ENCODE results near the gene WNT9A.

Gene WNT9A

DNA sequence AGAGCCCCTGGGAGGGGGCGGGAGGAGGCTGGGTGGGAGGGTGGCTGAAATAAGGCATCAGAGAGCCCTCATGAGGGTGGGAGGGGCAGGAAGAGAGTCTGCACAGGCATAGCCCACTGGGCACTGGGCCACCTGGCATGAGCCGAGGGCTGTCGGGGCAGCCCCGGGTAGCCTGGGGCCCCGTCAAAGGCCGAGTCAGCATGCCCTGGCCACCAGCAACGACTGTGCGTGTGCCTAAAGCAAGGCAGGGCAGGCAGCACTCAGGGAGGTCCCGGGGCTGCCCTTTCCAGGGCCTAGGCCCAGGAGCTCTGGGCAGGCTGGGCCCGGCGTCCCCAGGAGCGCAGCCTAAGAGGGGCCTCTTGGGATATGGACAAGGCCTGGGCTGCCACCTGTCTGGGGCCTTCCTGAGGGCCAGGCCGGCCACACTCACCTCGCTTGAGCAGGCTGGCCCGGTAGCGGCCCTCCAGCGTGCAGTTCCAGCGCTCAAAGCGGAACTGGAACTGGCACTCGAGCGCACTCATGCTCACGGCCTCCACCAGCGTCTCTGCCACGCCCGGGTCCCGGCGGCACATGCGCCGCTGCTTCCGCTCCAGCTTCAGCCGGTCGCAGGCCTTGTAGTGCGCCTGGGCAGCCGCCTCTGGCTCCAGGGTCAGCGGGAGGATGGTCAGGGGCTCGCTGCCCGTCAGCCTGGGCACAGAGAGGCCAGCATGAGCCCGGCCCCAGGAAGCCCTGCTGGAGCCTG is 22.7 kb downstream of the WNT9A start:
- H3K4me1 ChIP-seq (ENCODE audit: insufficient read depth, low read length) = no peaks in the 10 kb centered on the region; the same call in 1 of the 2 replicates
- no peak overlapping the region for H3K27ac ChIP-seq (ENCODE audit: low read length)
- H3K4me3 ChIP-seq (ENCODE audit: low read length) = no peak overlapping the region
- H3K9me3 ChIP-seq (ENCODE audit: insufficient read depth, low read depth, low read length) = no peaks in the 10 kb centered on the region
- H3K36me3 ChIP-seq (ENCODE audit: insufficient read depth, low read depth, low read length) = no peaks in the 10 kb centered on the region
- no peak overlapping the region for H3K9ac ChIP-seq (ENCODE audit: low read depth, low read length)
- no peaks in the 10 kb centered on the region for H3K27me3 ChIP-seq (ENCODE audit: insufficient read depth, low read length)

DNA sequence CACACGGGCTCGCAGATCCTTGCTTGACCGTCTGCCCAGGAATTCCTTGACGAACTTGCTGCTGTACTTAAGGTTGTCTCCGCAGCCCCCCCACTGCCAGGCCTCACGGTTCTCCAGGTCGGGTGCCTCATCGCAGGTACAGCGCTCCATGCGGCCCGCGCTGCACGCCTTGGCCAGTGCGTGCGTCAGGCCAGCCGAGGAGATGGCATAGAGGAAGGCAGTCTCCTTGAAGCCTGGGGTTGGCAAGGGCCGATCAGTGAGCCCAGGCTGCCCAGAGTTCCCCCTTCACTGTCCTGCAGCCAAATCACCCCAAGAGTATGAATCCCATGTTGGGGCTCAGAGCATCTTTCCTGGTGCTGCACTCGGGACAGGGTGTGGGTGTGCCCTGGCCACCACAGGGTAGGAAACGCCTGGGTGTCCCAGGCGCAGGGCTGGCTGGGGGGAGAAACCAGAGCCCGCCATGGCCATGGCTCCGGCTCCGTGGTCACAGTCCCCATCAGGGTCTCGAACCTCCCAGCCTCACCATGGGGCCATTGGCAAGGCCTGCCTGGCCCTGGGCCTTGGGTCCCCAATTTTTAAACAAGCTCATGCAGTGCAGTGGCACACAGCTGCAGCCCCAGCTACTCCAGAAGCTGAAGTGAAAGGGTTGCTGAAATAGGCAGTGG is 23.4 kb downstream of the WNT9A start:
- Histone ChIP-seq H3K27me3 (ENCODE audit: insufficient read depth, low read length) (no peaks in the 10 kb centered on the region), H3K36me3 (ENCODE audit: insufficient read depth, low read depth, low read length) (no peaks in the 10 kb centered on the region), H3K9ac (ENCODE audit: low read depth, low read length) (no peak overlapping the region), H3K9me3 (ENCODE audit: insufficient read depth, low read depth, low read length) (no peaks in the 10 kb centered on the region), H3K27ac (ENCODE audit: low read length) (no peak overlapping the region), H3K4me3 (ENCODE audit: low read length) (no peak overlapping the region), H3K4me1 (ENCODE audit: insufficient read depth, low read length) (no peaks in the 10 kb centered on the region; the same call in 1 of the 2 replicates)

DNA sequence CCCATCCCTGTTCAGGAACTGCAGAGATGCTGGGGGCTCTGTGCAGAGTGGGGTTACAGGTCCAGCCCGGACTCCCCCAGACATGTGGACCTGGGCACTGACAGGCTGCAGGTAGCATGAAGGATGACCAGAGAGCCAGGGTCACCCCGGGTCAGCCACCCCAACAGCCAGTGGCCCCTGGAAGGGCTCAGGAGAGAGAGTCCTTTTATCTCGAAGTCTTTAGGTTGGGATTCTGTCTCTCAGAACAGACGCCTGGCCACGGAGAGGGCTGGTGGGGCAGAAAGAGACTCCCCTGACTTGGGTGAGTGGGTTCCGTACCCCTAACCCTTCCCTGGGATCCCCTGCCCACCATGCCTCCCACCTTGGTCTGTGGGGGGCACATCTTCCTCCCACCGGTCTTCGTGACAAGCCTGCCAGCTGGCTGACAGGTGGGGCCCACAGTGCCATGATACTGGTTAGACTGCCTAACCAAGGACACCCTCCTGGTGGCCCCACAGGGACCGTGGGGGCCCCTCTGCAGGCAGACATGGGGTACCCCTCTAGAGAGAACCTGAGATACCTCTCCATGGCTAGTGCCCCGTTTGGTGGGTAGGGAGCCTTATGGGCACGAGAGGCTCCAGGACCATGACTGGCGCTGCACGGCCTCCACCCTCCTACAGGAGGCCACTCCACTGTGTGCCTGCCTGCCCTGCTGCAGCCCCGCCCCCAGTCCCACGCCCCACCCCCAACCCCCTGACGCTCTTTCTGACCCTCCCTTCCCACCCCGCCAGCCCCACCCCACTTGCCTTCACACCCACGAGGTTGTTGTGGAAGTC is 24.2 kb downstream of the WNT9A start:
- H3K36me3 ChIP-seq (ENCODE audit: insufficient read depth, low read depth, low read length) = no peaks in the 10 kb centered on the region
- no peak overlapping the region for H3K4me3 ChIP-seq (ENCODE audit: low read length)
- no peak overlapping the region for H3K9ac ChIP-seq (ENCODE audit: low read depth, low read length)
- no peaks in the 10 kb centered on the region; the same call in 1 of the 2 replicates for H3K4me1 ChIP-seq (ENCODE audit: insufficient read depth, low read length)
- H3K27me3 ChIP-seq (ENCODE audit: insufficient read depth, low read length) = no peaks in the 10 kb centered on the region
- no peaks in the 10 kb centered on the region for H3K9me3 ChIP-seq (ENCODE audit: insufficient read depth, low read depth, low read length)
- no peak overlapping the region for H3K27ac ChIP-seq (ENCODE audit: low read length)

DNA sequence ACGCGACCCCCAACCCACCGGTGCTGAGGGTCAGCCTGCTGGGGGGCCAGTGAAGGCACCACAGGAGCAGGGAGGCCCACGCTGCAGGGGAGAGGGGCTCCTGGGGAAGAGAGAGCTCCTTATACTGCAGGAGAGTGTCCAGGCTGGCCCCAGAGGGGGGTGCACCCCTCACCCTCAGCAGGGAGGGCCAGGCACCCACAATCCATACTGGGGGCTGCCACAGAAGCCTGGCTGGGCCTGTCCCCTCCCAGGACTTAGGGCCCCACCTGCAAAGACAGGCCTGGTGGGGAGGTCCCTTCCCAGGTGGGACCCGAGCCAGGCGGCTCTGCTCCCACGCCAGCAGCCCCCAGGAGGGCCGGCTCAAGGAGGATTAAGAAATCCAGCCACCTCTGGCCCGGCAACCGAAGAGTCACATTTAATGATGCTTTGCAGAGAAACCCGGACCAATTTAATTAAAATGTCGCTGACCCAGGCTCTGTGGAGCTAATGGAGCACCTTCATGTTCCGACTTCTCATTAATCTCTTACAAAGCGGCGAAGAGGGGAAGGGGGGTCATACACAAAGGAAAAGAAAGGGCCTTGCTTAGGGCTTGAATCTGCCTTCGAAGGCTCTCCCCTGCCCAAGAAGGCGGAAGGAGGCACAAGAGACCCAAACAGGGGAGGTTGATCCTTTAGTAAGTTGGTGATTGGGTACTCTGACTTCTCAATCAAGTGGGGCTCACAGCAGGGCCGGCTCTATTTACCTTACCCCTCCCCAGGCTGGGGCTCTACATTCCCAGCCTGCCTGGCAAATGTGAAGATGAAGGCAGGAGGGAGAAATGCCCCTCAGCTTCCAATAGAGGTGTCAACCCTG is 25.0 kb downstream of the WNT9A start:
- no peak overlapping the region for H3K27ac ChIP-seq (ENCODE audit: low read length)
- H3K4me1 ChIP-seq (ENCODE audit: insufficient read depth, low read length) = no peaks in the 10 kb centered on the region; the same call in 1 of the 2 replicates
- no peaks in the 10 kb centered on the region for H3K27me3 ChIP-seq (ENCODE audit: insufficient read depth, low read length)
- H3K4me3 ChIP-seq (ENCODE audit: low read length) = no peak overlapping the region
- no peaks in the 10 kb centered on the region for H3K9me3 ChIP-seq (ENCODE audit: insufficient read depth, low read depth, low read length)
- H3K9ac ChIP-seq (ENCODE audit: low read depth, low read length) = no peak overlapping the region
- no peaks in the 10 kb centered on the region for H3K36me3 ChIP-seq (ENCODE audit: insufficient read depth, low read depth, low read length)

DNA sequence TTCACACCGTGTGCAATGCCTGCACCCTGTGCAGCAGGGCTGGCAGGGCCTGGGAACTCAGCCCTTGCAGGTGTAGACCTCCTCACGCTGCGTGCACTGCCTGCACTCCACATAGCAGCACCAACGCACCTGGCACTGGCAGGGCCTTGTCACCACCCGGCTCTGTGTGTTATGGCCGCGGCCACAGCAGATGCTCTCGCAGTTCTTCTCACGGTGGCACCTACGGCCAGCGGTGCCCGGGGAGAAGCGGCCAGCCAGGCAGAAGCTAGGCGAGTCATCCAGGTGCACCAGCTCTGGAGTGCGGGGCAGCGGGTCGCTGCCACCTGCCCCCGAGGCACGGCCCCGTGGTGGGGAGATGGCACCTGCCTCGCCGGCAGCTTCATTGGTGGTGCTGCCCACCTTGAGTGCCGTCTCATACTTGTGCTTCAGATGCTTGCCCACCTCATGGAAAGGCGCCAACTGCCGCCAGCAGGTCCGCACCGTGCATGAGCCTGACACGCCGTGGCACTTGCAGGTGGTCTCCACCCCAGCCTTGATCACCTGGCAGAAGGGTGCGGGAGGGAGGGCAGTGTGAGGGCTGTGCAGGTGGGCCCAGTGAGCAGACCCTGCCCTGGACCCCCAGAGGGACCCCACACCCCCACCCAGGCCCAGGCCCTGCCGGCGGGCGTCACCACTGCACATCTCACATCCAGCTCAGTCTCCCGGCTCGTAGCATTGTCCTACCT is 26.1 kb downstream of the WNT9A start:
- H3K9me3 ChIP-seq (ENCODE audit: insufficient read depth, low read depth, low read length) = no peaks in the 10 kb centered on the region
- H3K4me3 ChIP-seq (ENCODE audit: low read length) = no peak overlapping the region
- no peaks in the 10 kb centered on the region for H3K36me3 ChIP-seq (ENCODE audit: insufficient read depth, low read depth, low read length)
- H3K9ac ChIP-seq (ENCODE audit: low read depth, low read length) = no peak overlapping the region
- no peaks in the 10 kb centered on the region for H3K27me3 ChIP-seq (ENCODE audit: insufficient read depth, low read length)
- no peak overlapping the region for H3K27ac ChIP-seq (ENCODE audit: low read length)
- no peaks in the 10 kb centered on the region; the same call in none of the 2 replicates for H3K4me1 ChIP-seq (ENCODE audit: insufficient read depth, low read length)

DNA sequence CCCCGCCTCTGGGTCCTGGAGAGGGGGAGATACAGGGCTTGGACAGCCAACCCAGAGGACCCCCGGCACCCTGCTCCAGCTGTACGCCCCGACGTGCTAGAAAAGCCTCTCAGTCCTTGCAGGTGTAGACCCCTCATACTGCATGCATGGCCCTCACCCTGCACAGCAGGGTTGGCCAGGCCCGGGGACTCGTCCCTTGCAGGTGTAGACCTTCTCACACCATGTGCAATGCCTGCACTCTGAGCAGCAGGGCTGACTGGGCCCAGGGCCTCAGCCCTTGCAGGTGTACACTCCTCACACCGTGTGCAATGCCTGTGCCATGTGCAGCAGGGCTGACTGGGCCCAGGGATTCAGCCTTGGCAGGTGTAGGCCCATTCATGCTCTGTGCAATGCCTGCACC is 26.8 kb downstream of the WNT9A start:
- Histone ChIP-seq H3K27me3 (ENCODE audit: insufficient read depth, low read length) (no peaks in the 10 kb centered on the region), H3K27ac (ENCODE audit: low read length) (no peak overlapping the region), H3K4me1 (ENCODE audit: insufficient read depth, low read length) (peaks cover 4% of the 10 kb centered on the region), H3K9ac (ENCODE audit: low read depth, low read length) (no peak overlapping the region), H3K36me3 (ENCODE audit: insufficient read depth, low read depth, low read length) (no peaks in the 10 kb centered on the region), H3K4me3 (ENCODE audit: low read length) (no peak overlapping the region), H3K9me3 (ENCODE audit: insufficient read depth, low read depth, low read length) (no peaks in the 10 kb centered on the region)

DNA sequence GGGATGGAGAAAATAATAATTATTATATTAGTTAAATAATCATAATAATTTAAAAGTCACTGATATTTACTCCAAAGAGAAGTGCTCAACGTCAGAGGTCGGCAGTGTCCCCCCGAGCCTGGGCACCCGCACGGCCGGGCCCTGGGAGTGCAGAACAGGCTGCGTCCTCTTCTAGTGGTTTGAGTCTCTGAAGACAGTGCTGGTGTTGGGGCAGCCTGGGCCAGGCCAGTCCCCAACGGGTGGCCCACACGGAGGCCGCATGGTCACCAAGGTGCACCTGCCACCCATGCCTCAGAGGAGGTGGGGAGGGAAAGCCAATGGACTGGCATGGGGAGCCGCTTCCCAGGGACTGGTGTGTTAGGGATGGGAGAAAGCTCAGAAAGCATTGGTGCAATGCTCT is 27.3 kb downstream of the WNT9A start:
- Histone ChIP-seq H3K9me3 (ENCODE audit: insufficient read depth, low read depth, low read length) (no peaks in the 10 kb centered on the region), H3K36me3 (ENCODE audit: insufficient read depth, low read depth, low read length) (no peaks in the 10 kb centered on the region), H3K4me3 (ENCODE audit: low read length) (no peak overlapping the region), H3K27me3 (ENCODE audit: insufficient read depth, low read length) (no peaks in the 10 kb centered on the region), H3K4me1 (ENCODE audit: insufficient read depth, low read length) (peaks cover 7% of the 10 kb centered on the region), H3K27ac (ENCODE audit: low read length) (no peak overlapping the region), H3K9ac (ENCODE audit: low read depth, low read length) (no peak overlapping the region)

DNA sequence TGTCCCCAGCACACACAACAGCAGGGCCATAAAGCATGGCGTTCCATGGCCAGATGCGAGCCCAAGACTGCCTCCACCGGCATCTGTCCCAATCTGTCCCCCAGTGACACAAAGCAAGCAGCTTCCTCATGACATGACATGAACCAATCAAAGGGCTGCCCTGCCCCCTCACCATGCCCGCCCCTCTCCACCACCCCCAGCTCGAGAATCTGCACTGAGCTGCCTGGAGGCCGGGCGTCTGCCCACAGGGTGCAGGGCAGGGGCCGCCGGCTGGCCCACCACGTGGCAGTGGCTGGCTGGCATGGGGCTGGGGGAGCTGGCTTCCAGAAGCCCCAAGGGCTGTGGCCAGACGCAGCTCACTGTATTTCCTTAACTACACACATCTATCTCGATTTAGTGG is 27.8 kb downstream of the WNT9A start:
- peaks cover 7% of the 10 kb centered on the region for H3K4me1 ChIP-seq (ENCODE audit: insufficient read depth, low read length)
- H3K4me3 ChIP-seq (ENCODE audit: low read length) = no peak overlapping the region
- H3K9ac ChIP-seq (ENCODE audit: low read depth, low read length) = no peak overlapping the region

DNA sequence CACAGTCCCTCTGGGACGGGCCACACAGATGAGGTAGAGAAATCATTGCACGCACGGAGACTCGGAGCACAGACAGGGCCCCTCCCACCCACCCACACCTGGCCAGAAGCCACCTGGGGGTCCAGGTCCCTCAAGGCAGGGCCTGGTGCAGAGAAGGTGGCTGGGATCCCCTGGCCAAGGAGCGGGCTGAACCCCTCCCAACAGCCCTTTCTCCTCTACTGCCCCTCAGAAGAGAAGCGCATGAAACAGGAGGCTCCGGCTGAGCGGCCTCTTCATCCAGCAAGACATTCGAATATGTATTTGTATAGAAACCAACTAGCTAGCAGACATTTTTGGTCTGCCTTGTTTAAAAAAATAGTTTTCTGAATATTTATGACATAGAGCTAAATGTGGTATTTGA is 29.0 kb downstream of the WNT9A start:
- H3K36me3 ChIP-seq (ENCODE audit: insufficient read depth, low read depth, low read length) = no peaks in the 10 kb centered on the region
- H3K9ac ChIP-seq (ENCODE audit: low read depth, low read length) = no peak overlapping the region
- no peaks in the 10 kb centered on the region for H3K9me3 ChIP-seq (ENCODE audit: insufficient read depth, low read depth, low read length)
- no peak overlapping the region for H3K4me3 ChIP-seq (ENCODE audit: low read length)
- H3K27me3 ChIP-seq (ENCODE audit: insufficient read depth, low read length) = no peaks in the 10 kb centered on the region
- peaks cover 15% of the 10 kb centered on the region for H3K4me1 ChIP-seq (ENCODE audit: insufficient read depth, low read length)
- no peak overlapping the region for H3K27ac ChIP-seq (ENCODE audit: low read length)

More for the DNA sequence above, 27.8 kb downstream of the WNT9A start:
- H3K36me3 ChIP-seq (ENCODE audit: insufficient read depth, low read depth, low read length) = no peaks in the 10 kb centered on the region
- H3K9me3 ChIP-seq (ENCODE audit: insufficient read depth, low read depth, low read length) = no peaks in the 10 kb centered on the region
- no peak overlapping the region for H3K27ac ChIP-seq (ENCODE audit: low read length)
- H3K27me3 ChIP-seq (ENCODE audit: insufficient read depth, low read length) = no peaks in the 10 kb centered on the region

DNA sequence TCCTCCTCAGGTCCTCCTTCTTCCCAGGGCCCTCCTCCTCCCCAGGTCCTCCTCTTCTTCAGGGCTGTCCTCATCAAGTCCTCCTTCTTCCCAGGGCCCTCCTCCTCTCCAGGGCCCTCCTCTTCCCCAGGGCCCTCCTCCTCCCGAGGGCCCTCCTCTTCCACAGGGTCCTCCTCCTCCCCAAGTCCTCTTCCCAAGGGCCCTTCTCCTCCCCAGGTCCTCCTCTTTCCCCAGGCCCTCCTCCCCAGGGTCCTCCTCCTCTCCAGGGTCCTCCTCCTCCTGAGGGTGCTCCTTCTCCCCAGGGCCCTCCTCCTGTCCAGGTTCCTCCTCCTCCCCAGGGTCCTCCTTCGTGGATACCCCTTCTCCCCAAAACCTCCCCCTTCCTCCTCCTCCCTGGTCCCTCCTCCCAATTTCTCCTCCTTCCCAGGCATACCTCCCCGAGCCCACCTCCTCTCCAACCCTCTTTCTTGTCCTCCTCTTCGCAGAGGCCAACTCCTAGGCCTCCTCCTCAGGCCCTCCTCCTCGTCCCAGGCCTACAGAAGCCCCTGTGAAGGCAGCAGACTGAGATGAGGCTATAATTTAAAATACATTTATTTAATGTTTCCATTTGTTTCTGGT is 29.5 kb downstream of the WNT9A start:
- H3K9me3 ChIP-seq (ENCODE audit: insufficient read depth, low read depth, low read length) = no peaks in the 10 kb centered on the region
- H3K4me3 ChIP-seq (ENCODE audit: low read length) = no peak overlapping the region
- no peak overlapping the region for H3K27ac ChIP-seq (ENCODE audit: low read length)

More for the DNA sequence above, 29.5 kb downstream of the WNT9A start:
- no peaks in the 10 kb centered on the region for H3K36me3 ChIP-seq (ENCODE audit: insufficient read depth, low read depth, low read length)
- no peak overlapping the region for H3K9ac ChIP-seq (ENCODE audit: low read depth, low read length)
- no peaks in the 10 kb centered on the region for H3K27me3 ChIP-seq (ENCODE audit: insufficient read depth, low read length)
- peaks cover 21% of the 10 kb centered on the region for H3K4me1 ChIP-seq (ENCODE audit: insufficient read depth, low read length)

Data from iPS-20b (cell line).